NCI-H1105 treated with DMSO at 0.1 percent for 48 hours (cell line): ENCODE results near the gene SPINDOC.
A peak's percentile ranks its signal among the peaks of the same experiment; 100 is the strongest.
"Not testable (repeated sequence)": the region's sequence is repeated elsewhere in the genome, so short reads cannot be mapped to it uniquely, and the experiment has no call there.

Source experiments
- DNase-seq: peaks from one replicate; lab custom pipeline; 2025; lab: John Stamatoyannopoulos, UW

The SPINDOC gene, protein sequence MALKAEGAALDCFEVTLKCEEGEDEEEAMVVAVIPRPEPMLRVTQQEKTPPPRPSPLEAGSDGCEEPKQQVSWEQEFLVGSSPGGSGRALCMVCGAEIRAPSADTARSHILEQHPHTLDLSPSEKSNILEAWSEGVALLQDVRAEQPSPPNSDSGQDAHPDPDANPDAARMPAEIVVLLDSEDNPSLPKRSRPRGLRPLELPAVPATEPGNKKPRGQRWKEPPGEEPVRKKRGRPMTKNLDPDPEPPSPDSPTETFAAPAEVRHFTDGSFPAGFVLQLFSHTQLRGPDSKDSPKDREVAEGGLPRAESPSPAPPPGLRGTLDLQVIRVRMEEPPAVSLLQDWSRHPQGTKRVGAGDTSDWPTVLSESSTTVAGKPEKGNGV

DNA sequence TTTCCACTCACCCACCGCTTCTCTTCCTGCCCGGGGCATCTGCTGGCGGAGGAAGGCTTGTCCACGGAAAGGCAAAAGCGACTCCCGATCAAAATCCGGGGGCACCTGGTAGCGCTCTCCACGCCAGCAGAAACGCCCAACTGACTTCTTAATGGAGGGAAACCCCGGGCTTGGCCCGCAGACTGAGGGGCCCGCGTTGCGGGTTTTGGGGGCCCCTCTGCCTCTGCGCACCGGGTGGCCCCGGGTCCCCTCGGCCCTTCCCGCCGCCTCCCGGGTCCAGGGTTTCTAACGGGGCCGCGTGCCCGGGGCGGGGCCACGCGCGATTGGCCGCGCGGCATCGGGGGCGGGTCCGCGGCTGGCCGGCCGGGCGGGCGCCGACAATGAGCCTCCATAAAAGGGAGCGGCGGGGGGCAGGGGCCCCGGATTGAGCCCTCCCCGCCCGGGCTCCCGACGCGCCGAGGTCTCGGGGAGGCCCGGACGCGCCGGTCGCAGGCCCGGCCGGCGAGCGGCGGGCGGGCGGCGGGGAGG, at the start of gene SPINDOC:
TSS of gene SPINDOC (plus strand) at position 422 of the 528 bp plus-strand sequence. CDS start 231 bp downstream, outside the sequence.
- DNase-seq = peak; percentile 85

DNA sequence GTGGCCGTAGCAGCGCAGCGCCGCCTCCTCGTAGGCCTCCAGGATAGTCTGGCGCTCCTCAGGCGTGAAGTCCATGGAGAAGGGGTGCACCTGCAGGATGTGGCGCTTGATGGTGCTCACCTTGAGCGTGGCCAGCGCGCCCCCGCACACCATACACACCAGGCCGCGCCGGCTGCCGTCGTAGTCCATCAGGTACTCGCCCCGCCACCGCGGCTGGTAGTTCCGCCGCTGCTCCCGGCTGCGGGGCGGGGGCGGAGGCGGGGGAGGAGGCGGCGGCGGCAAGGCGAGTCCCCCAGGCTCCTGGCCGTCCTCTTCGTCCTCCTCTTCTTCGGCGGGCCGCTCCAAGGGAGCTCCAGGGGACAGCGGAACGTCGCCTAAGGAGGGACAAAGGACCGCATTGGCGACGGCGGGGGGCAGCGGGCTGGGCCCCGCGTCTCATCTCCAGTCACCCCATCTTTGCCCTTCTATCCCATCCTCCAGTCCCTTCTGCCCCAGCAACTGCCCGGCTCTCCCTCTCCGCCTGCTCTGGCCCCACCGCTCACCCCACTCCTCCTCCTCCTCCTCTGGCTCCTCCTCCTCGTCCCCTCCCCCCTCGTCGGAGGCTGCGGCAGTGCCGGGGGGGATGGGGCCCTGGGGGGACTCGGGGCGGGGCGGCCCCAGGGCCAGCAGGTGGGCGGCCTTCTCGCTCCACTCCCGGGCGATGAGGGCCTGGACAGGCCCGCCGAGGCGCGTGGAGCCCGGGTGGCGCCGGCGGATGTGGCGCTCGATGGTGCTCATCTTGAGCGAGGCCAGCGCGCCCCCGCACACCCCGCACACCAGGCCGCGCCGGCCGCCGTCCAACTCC, 49.5 kb upstream of the SPINDOC start:
- no peak for DNase-seq

DNA sequence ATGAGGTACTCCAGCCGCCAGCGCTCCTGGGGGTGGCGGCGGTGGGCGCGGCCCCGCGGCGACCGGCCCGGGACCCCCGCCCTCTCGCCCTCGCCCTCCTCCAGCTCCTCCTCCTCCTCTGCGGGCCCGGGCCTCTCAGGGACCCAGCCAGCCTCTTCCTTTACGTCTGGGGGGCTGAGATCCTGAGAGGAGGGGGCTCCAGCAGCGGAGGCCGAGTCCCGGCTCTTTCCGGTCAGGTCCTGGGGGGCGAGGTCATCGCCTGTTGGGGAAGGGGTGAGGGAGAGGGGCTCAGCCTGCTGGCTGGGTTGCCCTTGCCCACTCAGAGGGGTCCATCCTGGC, 48.9 kb upstream of the SPINDOC start:
- no peak for DNase-seq

DNA sequence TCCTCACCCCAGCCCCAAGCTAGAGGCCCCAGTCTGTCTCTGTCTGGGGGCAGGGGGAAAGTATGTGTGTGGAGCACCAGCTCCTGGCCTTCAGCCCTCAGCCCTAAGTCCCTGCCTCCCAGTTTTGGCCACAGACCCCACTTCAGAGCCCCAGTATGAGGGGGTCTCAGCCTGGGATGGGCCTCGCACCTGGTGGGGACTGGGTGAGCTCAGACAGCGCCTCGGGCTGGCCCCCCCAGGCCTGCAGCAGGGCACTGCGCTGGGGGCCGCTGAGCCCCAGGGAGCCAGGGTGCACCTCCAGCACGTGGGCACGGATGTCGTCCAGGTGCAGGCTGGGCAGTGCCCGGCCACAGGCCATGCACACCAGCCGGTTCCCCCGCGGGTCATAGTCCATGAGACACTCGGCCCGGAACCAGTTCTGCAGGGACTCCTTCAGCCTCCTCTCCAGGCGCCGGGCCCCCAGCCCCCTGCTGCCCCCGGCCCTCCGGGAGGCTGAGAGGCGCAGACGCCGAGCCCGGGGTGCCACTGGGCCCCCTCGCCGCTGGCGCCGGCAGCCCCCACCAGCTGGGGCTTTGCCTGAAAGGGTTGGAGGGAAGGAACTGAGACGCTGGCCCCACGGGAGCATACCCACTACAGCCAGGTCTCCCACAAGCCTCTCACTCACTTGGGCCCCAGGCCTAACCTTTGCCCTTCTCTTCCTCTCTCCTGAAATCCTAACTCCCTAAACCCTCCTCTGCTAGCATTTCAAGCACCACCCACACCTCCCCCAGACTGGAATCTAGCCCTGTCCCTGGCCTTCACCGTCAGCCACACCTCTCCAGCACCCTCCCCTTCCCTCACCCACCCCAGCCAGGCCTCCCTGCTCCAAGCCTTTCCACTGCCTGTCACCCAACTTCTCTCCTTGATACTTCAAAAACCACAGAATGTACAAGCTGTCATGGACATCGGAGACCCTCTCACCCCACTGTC, 48.3 kb upstream of the SPINDOC start:
- DNase-seq = no peak

DNA sequence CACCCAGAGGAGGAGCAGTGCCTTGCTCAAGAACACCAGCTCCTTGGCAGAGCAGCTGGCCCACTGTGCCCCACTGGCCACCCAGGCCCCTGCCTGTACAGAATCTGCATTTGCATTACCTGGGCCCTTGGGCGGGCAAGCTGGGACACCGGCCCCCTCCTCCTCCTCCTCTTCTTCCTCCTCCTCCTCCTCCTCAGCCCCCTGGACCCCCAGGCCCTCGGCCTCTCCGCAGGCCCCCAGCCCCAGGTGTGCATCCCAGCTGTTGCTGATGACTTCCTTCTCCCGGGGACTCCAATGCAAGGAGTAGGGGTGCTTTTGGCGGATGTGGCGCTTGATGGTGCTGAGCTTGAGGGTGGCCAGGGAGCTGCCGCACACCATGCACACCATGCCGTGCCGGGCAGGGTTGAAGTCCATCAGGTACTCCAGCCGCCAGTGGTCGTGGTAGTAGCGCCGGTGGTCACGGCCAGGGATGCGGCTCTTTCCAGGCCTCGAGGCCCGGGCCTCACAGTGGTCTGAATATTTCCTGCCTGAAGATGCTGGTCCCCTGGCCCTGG, 47.5 kb upstream of the SPINDOC start:
- DNase-seq = no peak

DNA sequence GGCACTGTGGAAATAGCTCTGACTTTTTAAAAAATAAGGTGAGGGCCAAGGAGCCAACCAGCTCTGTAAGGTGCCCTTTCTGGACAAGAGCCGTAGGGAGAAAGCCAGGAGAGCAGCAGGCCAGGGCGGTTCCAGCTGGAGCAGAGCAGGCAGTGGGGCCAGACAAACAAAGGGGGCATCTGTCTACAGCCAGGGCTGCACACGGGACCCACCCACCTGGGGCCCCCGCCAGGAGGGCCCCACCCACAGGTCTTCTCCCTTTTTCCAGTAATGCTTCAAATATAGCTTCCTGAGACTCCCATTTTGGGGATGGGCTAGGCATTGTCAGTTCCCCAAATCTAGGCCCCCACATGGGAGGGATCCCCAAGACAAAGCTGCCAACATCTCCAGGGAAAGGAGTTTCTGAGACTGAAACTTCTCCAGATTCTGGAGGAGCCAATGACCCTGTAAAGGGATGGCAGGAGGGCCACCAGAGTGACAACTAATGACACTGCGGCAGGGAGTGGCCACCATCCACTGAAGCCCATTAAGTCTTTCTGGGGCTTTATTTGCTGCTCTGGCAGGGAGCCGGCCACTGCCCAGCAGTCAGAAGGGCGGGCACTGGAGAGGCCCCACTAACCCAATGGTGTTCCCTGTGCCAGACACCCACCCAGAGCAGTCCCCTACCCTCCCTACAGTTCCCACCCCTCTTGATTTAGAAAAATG, 46.6 kb upstream of the SPINDOC start:
- no peak for DNase-seq

DNA sequence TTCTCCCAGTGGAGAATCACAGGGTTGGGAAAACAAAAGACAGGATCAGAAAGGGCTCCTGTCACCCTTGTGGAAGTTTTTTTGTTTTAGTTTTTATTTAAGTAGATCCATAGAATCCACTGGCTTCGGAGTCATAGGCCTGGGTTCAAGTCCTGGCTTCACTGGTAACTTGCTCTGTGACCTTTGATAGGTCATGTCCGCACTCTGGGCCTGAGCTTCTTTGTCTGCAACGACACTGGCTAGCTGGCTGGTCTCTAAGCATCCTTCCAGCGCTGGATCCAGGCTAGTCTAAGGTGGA, 46.0 kb upstream of the SPINDOC start:
- DNase-seq = no peak

DNA sequence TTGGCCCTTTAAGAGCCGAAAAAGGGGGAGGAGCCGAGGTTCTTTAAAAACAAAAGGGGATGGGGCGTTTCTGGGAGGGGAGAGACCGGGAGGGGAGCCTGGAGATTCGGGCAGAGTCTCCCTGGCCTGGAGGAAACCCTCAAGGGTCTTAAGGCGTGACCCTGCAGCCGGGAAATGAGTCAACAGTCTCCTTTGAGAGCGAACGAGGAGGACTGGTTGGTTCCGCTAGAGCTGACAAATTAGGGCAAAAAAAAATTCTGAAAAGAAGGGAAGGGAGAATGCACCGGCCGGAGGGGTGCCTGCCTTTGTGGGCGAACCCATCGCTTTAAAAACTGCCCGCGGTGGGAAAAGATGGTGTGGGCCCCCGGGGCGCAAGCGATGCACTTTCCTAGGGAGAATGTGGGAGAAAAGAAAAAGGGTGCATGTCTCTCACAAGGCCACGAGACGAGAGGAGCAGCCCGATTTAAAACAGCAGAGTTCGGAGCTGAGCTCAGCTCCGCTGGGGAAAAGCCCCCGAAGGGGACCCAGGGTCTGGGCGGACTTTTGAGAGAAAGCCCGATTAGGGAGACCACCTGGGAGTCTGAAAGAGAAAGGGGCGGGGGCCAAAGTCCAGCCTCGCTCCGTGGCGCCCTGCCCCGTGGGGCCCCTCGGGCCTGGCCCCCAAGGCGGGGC, 45.6 kb upstream of the SPINDOC start:
- DNase-seq = peak; percentile 72

DNA sequence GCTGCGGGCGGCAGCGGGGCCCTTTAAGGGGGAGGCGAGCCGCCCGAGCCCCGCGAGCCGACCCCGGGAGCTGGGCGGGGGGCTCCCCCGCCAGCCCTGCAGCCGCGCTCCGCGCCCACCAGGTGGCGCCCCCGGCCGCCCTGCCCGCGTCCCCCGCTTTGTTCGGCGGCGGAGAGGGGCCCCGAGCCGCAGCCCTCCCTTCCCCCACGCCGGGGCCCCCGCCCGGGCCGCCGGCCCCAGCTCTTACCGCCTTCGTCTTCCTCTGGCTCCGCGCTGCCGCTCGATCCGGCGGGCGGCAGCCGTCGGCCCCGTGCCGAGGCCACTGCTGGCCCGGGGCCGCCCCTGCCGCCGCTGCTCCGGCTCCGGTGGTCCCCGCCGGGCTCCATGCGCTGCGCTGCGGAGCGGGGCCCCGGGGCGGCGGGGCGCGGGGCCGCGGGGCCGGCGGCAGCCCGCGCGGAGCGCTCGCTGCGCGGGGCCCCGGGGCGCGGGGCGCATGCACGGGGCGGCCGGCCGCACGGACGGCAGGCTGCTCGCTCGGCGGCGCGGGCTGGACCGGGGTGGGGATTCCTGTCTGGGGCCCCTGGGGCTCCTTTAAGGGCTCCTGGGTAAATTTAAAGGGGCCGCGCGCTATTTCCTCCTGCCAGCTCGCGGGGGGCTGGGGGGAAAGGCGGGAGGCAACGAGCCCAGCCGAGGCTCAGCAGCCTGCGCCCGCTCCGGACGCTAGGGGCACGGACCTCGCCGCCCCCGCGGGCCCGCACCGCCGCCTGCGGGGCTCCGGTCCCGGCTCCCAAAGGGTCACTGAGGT, 44.8 kb upstream of the SPINDOC start, which contains the start of gene ZFTA:
TSS of gene ZFTA (minus strand) at position 539 of the 805 bp plus-strand sequence. CDS start at position 386, 153 bp downstream.
- peak; percentile 61 for DNase-seq

DNA sequence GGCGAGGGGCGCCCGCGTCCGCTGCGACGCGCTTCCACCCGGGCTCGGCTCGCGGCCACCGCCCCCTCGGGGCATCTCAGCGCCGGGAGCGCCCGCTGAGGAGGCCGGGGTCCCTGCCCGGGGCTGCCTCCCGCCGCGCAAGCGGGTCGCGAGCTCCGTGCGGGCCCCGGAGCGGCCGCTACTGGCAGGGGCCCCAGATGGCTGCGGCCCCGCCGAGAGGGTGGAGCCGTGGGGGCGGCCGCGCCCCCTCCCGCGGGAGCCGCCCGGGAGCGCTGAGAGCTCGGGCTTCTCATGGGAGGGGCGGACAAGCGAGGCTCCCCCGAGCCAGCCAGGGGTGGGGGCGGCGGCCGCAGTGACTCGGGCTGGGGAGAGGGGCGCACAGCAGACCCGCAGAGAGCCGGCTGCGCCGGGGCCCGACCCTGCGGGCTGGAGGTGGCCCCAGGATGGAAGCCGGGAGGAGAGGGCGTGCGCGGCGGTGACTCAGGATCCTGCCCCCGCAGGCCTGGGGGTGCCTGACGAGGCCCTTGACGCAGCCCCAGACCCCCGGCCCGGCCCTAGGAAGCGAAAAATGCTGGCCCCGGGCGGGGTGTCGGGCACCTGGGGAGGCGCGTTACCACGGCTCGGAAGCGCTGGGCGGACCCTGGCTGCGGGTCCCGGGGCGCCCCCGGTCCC, 44.1 kb upstream of the SPINDOC start:
- DNase-seq = no peak

DNA sequence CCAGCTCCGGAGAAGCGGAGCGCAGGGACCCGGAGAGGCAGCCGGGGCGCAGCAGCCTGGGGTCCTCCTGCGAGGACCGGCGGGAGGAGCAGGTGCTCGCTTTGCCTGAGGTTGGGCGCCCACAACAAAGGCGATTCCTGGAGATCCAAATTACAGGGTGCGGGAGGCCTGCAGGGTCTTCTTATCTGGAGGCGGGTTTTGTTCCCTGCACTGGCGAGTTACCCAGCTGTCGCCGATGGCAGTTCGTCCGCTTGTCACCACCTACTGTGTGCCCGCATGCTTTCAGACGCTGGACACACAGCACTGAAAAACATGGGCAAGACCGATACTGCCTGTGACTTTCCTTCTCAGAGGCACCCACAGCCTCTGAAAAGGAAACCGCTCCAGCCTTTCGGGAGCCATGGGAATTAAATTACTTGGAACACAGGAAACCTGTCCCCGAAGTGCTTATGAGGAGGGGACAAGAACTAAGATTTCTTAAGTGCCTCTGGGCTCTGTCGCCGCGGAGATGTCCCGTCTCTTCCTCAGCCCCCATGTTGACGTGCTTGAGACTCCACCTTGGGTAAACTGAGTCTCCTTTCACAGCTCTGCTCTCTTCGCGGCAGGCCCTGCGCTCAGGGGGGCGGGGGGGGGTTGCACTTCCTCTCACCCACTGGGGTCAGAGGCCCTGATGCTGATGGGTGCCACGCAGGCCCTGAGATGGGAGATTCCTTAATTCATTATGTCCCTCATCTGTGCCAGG, 43.4 kb upstream of the SPINDOC start:
- peak; percentile 53 for DNase-seq

DNA sequence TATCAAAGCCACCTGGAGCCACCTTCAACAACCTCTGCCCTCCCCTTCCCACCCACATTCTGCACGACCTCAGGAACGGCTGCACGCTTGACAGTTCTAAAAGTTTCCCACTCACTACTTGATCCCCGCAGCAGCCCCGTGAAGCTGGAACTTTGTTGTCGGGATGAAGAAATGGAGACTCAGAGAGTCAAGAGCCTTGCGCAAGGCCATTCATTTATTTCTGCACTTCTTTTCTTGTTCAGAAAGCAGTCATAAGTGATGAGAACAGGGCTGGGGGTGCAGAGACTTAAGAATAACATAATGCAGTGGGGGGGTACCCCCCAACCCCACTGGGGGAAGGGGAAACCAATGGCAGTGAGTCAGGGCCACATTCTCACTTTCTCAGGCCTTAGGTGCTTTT, 42.5 kb upstream of the SPINDOC start:
- no peak for DNase-seq

DNA sequence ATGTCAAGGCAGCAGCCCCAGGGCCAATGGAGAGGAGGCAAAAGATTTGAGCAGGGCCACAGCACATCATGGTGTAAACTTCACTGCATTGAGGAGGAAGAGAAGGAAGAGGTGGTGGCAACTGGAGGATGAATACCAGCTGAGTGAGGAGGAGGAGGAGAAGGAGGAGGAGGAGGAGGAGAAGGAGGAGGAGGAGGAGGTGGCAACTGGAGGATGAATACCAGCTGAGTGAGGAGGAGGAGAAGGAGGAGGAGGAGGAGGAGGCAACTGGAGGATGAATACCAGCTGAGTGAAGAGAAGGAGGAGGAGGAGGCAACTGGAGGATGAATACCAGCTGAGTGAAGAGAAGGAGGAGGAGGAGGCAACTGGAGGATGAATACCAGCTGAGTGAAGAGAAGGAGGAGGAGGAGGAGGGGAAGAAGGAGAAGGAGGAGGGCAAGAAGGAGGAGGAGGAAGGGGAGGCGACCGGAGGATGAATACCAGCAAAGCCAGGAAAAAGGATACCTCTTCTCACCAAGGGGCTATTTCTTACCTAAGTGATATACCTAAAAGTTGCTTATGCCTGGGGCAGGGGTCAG, 41.4 kb upstream of the SPINDOC start:
- not testable (repeated sequence) for DNase-seq

DNA sequence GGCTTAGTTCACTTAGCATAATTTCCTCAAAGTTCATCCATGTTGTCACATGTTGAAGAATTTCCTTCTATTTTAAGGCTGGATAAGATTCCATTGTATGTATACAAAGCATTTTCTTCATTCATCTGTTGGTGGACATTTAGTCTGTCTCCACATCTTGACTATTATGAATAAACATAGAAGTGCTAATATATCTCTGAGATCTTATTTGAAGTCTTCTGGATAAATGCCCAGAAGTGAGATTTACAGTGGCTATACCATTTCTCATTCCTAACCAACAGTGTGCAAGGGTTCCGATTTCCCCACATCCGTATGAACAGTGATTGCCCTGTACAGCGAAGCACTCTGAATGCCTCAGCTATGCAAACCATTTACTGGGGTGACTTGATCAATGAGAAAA, 38.1 kb upstream of the SPINDOC start:
- no peak for DNase-seq

DNA sequence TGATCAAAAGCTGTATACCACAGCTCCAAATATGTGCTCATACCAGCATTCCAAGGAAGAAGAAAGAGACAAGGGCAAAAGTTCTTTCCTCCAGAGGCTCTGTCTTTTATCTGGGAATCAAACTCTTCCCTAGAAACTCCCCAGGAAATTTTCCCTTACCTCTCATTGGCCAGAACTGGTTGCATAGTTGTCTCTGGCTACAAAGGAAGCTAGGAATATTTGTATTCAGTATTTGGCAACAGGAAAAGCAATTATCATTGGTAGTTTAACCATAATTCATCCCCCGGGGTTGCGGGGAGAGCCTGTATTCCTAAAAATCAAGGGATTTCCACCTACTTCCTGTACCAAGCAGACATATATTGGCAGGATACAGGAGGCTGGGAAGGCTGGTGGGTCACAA, 34.2 kb upstream of the SPINDOC start:
- DNase-seq = no peak

DNA sequence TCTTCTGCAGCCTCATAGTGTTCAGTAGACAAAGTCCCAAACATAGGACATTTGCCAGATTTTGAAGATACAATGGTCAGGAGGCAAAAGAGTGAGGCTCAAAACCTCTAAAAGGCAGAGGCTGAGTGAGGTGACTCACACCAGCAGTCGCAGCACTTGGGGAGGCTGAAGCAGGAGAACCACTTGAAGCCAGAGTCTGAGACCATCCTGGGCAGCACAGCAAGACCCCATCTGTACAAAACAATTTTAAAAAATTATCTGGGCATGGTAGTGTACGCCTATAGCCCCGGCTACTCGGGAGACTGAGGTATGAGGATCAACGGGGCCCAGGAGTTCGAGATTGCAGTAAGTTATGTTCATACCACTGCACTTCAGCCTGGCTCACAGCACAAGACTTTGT, 30.5 kb upstream of the SPINDOC start:
- no peak for DNase-seq

DNA sequence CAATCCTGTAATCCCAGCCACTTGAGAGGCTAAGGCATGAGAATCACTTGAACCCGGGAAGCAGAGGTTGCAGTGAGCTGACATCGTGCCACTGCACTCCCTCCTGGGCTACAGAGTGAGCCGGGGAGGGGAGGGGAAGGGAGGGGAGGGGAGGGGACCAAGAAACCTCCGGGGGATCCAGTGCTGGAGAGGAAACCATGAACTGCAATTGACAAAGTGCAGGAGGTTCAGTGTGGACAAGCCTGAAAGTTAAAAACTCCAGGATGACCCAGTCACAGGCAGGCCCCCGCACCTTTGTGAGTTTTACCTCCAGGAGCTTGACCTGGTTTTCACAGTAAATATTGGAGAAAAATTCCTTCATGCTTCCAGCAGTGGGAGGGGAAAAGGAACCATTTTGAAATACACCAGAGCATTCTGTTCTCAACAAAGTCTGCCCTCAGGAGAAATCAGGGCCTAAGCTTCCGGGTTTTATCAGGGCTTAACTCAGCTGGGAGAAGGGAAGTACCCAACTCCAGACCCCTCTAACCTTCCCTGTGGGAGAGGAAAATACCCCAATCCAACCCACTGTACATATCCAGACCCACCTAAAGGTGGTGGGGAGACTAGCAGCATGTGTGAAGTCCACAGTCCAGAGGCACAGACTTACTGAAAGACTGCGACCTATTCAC, 29.2 kb upstream of the SPINDOC start:
- DNase-seq = no peak
